ENCODE measurements around the gene ANTXR2. TPM values are rescaled to one million over a fixed set of nuclear protein-coding genes. Genes with fewer than 3 reads are reported as not detected.

ANTXR2 gene
- total and polyA plus RNA-seq, 2 of the 8 experiments (the other 6 are each of a cell fraction or from before 2014, with no cell fraction given), result 1.1 to 7.5 TPM

GRCh38 chr4:80008351-80008750, 64.7 kb downstream of the ANTXR2 start (continued):
- TF ChIP-seq CHD7 (IDR thresholded peaks at IDR 0.05; ENCODE audit: insufficient replicate concordance, low read length) (no peak), JUND (IDR thresholded peaks at IDR 0.05; ENCODE audit: low read length) (no peak), RXRA (IDR thresholded peaks at IDR 0.05; ENCODE audit: insufficient read depth, low read depth, low read length) (no peak)

Data from H1 (cell line).